T-cell (primary cell): ENCODE measurements around the gene SPINT2. TPM values are rescaled to one million over a fixed set of nuclear protein-coding genes. Genes with fewer than 3 reads are reported as not detected.
A peak's percentile ranks its signal among the peaks of the same experiment; 100 is the strongest.

Experiments used
- ATAC-seq, 4 experiments: fragments of 200-7000 bp in 3 of 4; fragments of 150-1000 bp in 1 of 4; cut with Tn5 transposase; replicated peaks in 1 of 4; 1 replicate in 3 of 4; 2 replicates in 1 of 4; pipeline ENCODE4 v1.10.0; 2021; ENCODE audit warnings: moderate library complexity in 3 of 4, mild to moderate bottlenecking in 2 of 4, moderate number of reproducible peaks in 1 of 4
- CTCF ChIA-PET, 2 donors: fragments of 300-600 bp; sonication (Branson Sonifier 250); formaldehyde crosslinking; loops; one replicate each; lab custom pipeline; 2022; ENCODE audit warnings: antibody characterized with exemption in 2 of 2; lab: Charles Lee
- POLR2A ChIA-PET, 2 donors: fragments of 300-600 bp; sonication (Branson Sonifier 250); formaldehyde crosslinking; loops; one replicate each; lab custom pipeline; 2022; ENCODE audit warnings: antibody characterized with exemption in 2 of 2; lab: Charles Lee
- DNase-seq, 35 experiments: peaks; one replicate each; pipeline versions ENCODE4 v3.0.0 to v3.0.0-alpha.2; 2013 to 2023
- H3K27ac ChIP-seq: one replicate; pipeline ENCODE4 v1.5.1; 2013; ENCODE audit warnings: low read length
- H3K27me3 ChIP-seq, 2 experiments: replicated peaks in 1 of 2; 1 replicate in 1 of 2; 2 replicates in 1 of 2; pipeline versions ENCODE4 v1.6.1 to v1.7.0; 2013; ENCODE audit warnings: low read length in 1 of 2, mixed read lengths in 1 of 2; ENCODE audit not compliant: control insufficient read depth in 2 of 2, insufficient read depth in 2 of 2; ENCODE audit errors: extremely low read depth in 1 of 2
- H3K36me3 ChIP-seq, 2 donors: 1 replicate in 1 of 2; 2 replicates in 1 of 2; pipeline versions ENCODE4 v1.6.1 to v1.7.0; 2013; ENCODE audit warnings: low read length in 1 of 2; ENCODE audit not compliant: control insufficient read depth in 2 of 2, insufficient read depth in 1 of 2; ENCODE audit errors: extremely low read depth in 1 of 2
- H3K4me1 ChIP-seq, 2 experiments: 1 replicate in 1 of 2; 2 replicates in 1 of 2; pipeline versions ENCODE4 v1.6.1 to v1.7.0; 2013; ENCODE audit warnings: low read length in 2 of 2, mixed read lengths in 1 of 2; ENCODE audit not compliant: insufficient read depth in 2 of 2, control insufficient read depth in 1 of 2; ENCODE audit errors: extremely low read depth in 1 of 2
- H3K4me3 ChIP-seq, 2 donors: 1 replicate in 1 of 2; 2 replicates in 1 of 2; pipeline versions ENCODE4 v1.5.1 to v1.7.0; 2013; ENCODE audit warnings: mild to moderate bottlenecking in 2 of 2, low read length in 1 of 2, moderate library complexity in 1 of 2; ENCODE audit not compliant: control insufficient read depth in 1 of 2; ENCODE audit errors: extremely low read depth in 1 of 2
- H3K9me3 ChIP-seq: 2 replicates; pipeline ENCODE4 v1.7.0; 2013
- H3K27ac Mint-ChIP-seq, 2 donors: one replicate each; pipeline ENCODE4 v1.8.0; 2020 to 2021; ENCODE audit warnings: mild to moderate bottlenecking in 2 of 2, mixed read lengths in 2 of 2
- H3K27me3 Mint-ChIP-seq, 2 donors: one replicate each; pipeline ENCODE4 v1.8.0; 2021 to 2022; ENCODE audit warnings: mixed read lengths in 2 of 2
- H3K36me3 Mint-ChIP-seq: one replicate; pipeline ENCODE4 v1.8.0; 2021; ENCODE audit warnings: mixed read lengths
- H3K4me1 Mint-ChIP-seq, 3 donors: one replicate each; pipeline ENCODE4 v1.8.0; 2020 to 2022; ENCODE audit warnings: mixed read lengths in 3 of 3, mild to moderate bottlenecking in 1 of 3
- H3K4me3 Mint-ChIP-seq, 3 donors: one replicate each; pipeline ENCODE4 v1.8.0; 2020 to 2022; ENCODE audit warnings: mild to moderate bottlenecking in 3 of 3, mixed read lengths in 3 of 3, moderate library complexity in 3 of 3
- H3K9me3 Mint-ChIP-seq, 3 donors: one replicate each; pipeline ENCODE4 v1.8.0; 2020 to 2022; ENCODE audit warnings: mixed read lengths in 3 of 3
- WGBS: methylation state at CpG from one replicate; pipeline ENCODE4 v1.1.5; 2013; ENCODE audit warnings: missing lambda C conversion rate; ENCODE audit not compliant: insufficient coverage; 5-methylcytosine and 5-hydroxymethylcytosine counted together
- total RNA-seq, 35 experiments: library from RNA in 6 of 35; stranded (reverse) in 6 of 35; fragments of 120-200 nt in 1 of 35; gene quantifications; one replicate each; pipeline versions ENCODE4 v1.2.1 to v1.2.4 and lab custom pipeline; 2013 to 2026

Gene SPINT2
- total RNA-seq, 5 donors from 2014 or later (not counting 1 experiment from before 2014, with no cell fraction given): 30.3 to 48.5 (median 37.9) TPM

GRCh38 chr19:38319421-38320258 lies 55.3 kb downstream of the SPINT2 start, which contains the start of gene KCNK6:
Gene KCNK6 (plus strand): TSS chr19:38319845. CDS start chr19:38319951, 106 bp downstream.
- no peaks in the 10 kb centered on the region for H3K9me3 Mint-ChIP-seq
- peak within 1 kb of the TSS; percentile 78 to 85 (median 85) for H3K4me3 Mint-ChIP-seq
- peak in 2 of 4 experiments; percentile 7 to 13 for ATAC-seq
- DNase-seq: peak in 22 of 35 experiments; percentile 5 to 55 (median 14)
- Histone ChIP-seq H3K4me1 (peaks cover 9 to 60% of the 10 kb centered on the region in 2 experiments), H3K4me3 (peak within 1 kb of the TSS; percentile 65 to 72), H3K27me3 (no peaks in the 10 kb centered on the region), H3K27ac (peak within 1 kb of the TSS; percentile 53), H3K36me3 (peaks cover 0 to 3% of the 10 kb centered on the region in 2 donors), H3K9me3 (no peaks in the 10 kb centered on the region)
- H3K27me3 Mint-ChIP-seq: no peaks in the 10 kb centered on the region
- WGBS: 2% methylated on average over 48 of the region's 76 CpGs
- H3K27ac Mint-ChIP-seq: peak within 1 kb of the TSS; percentile 71 to 73
- H3K36me3 Mint-ChIP-seq: no peaks in the 10 kb centered on the region
- CTCF ChIA-PET: interaction anchor here in 1 of 2 donors (0.6 kb wide), 1 partner anchor 197 kb away, joined by 3 read pairs; no protein-coding TSS in a partner anchor
- POLR2A ChIA-PET: no interaction called here
- H3K4me1 Mint-ChIP-seq: peaks cover 53 to 59% (median 54%) of the 10 kb centered on the region in 3 donors

- no peak overlapping the region for H3K27ac ChIP-seq
- H3K27me3 ChIP-seq: no peaks in the 10 kb centered on the region
- H3K4me3 ChIP-seq: no peak overlapping the region
- ChIA-PET POLR2A (no interaction called here), CTCF (interaction anchor here in 1 of 2 donors (0.7 kb wide), 2 partner anchors 29 to 86 kb away, joined by 3 to 4 read pairs; no protein-coding TSS in a partner anchor)
- peaks cover 7% of the 10 kb centered on the region for H3K36me3 Mint-ChIP-seq
- WGBS: 100% methylated on average over 3 of the region's 3 CpGs
- peak overlapping the region; percentile 58 to 71 for H3K27ac Mint-ChIP-seq
- peaks cover 48 to 55% (median 54%) of the 10 kb centered on the region in 3 donors for H3K4me1 Mint-ChIP-seq
- peaks cover under 1 to 9% of the 10 kb centered on the region in 2 donors for H3K36me3 ChIP-seq
- ATAC-seq: no peak
- DNase-seq: no peak
- H3K27me3 Mint-ChIP-seq: no peaks in the 10 kb centered on the region
- H3K9me3 ChIP-seq: no peaks in the 10 kb centered on the region
- H3K4me3 Mint-ChIP-seq: peak overlapping the region; percentile 78 to 85 (median 85)
- peaks cover 9 to 50% of the 10 kb centered on the region in 2 experiments for H3K4me1 ChIP-seq
- H3K9me3 Mint-ChIP-seq: no peaks in the 10 kb centered on the region
These were observed 56.6 kb downstream of the SPINT2 start for GRCh38 chr19:38320969-38321339.

GRCh38 chr19:38321646-38322196 lies 57.3 kb downstream of the SPINT2 start:
- CTCF ChIA-PET: interaction anchor here in 1 of 2 donors (0.6 kb wide), 1 partner anchor 422 kb away, joined by 9 read pairs; no protein-coding TSS in a partner anchor
- Histone ChIP-seq H3K27me3 (no peaks in the 10 kb centered on the region), H3K4me3 (no peak overlapping the region), H3K4me1 (peaks cover 3 to 42% of the 10 kb centered on the region in 2 experiments), H3K36me3 (peaks cover 3 to 13% of the 10 kb centered on the region in 2 donors), H3K9me3 (no peaks in the 10 kb centered on the region), H3K27ac (no peak overlapping the region)
- Mint-ChIP-seq H3K27ac (peak overlapping the region; percentile 58 to 70), H3K27me3 (no peaks in the 10 kb centered on the region), H3K9me3 (no peaks in the 10 kb centered on the region), H3K4me1 (peaks cover 43 to 51% (median 48%) of the 10 kb centered on the region in 3 donors), H3K36me3 (peaks cover 8% of the 10 kb centered on the region), H3K4me3 (peak overlapping the region; percentile 29 to 85 (median 66))
- ATAC-seq (no peak), DNase-seq (no peak)
- WGBS: 93% methylated on average over 8 of the region's 11 CpGs
- POLR2A ChIA-PET: interaction anchor here in 1 of 2 donors (0.6 kb wide), 1 partner anchor 78 kb away, joined by 11 read pairs; no protein-coding TSS in a partner anchor

DNA sequence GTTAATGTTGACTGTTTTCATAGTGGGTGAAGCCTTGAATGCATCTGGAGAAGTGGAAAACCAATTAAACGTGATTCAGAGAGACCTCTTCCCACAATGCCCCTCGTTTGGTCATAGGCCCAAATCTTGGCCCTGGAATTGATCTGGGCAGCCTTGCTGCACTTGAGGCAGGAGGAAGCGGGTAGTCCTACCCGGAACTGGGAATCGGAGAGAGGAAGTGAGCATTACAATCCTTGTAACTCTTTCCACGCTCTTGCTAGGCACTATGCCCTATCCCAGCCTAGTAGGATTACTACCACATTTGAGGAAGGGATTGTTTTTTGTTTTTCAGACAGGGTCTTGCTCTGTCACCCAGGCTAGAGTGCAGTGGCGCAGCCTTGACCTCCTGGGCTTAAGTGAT lies 58.9 kb downstream of the SPINT2 start:
- WGBS: 77% methylated on average over 2 of the region's 7 CpGs
- H3K27me3 Mint-ChIP-seq: no peaks in the 10 kb centered on the region
- Histone ChIP-seq H3K4me3 (no peak overlapping the region), H3K9me3 (no peaks in the 10 kb centered on the region), H3K4me1 (peaks cover 0 to 30% of the 10 kb centered on the region in 2 experiments), H3K27ac (no peak overlapping the region), H3K36me3 (peaks cover 3 to 29% of the 10 kb centered on the region in 2 donors), H3K27me3 (no peaks in the 10 kb centered on the region)
- DNase-seq (no peak), ATAC-seq (no peak)
- H3K9me3 Mint-ChIP-seq: no peaks in the 10 kb centered on the region
- CTCF ChIA-PET: no interaction called here
- H3K4me3 Mint-ChIP-seq: no peak overlapping the region
- POLR2A ChIA-PET: no interaction called here
- H3K36me3 Mint-ChIP-seq: peaks cover 21% of the 10 kb centered on the region
- H3K4me1 Mint-ChIP-seq: peaks cover 32 to 41% (median 36%) of the 10 kb centered on the region in 3 donors
- no peak overlapping the region for H3K27ac Mint-ChIP-seq

DNA sequence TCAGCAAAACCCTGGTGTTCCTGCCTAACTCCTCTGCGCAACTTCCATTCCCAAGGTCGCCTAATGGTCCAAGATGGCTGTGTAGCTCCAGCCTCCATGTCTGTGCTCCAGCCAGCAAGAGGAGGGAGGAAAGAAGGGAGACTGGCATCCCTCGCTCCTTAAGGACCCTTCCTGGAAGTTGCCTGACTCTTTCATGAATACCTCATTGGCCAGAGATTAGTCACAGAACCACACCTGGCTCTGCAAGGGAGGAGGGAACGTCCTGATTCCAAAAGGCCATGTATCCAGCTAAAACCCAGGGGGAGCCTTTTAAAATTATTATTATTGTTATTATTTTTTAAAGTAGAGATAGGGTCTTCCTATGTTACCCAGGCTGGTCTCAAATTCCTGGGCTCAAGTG lies 60.1 kb downstream of the SPINT2 start:
- Histone ChIP-seq H3K36me3 (peaks cover 3 to 31% of the 10 kb centered on the region in 2 donors), H3K4me3 (no peak overlapping the region), H3K9me3 (no peaks in the 10 kb centered on the region), H3K27me3 (no peaks in the 10 kb centered on the region), H3K27ac (no peak overlapping the region), H3K4me1 (peaks cover 0 to 20% of the 10 kb centered on the region in 2 experiments)
- Mint-ChIP-seq H3K4me1 (peaks cover 22 to 32% (median 25%) of the 10 kb centered on the region in 3 donors), H3K27me3 (no peaks in the 10 kb centered on the region), H3K9me3 (no peaks in the 10 kb centered on the region), H3K36me3 (peaks cover 23% of the 10 kb centered on the region), H3K27ac (no peak overlapping the region), H3K4me3 (no peak overlapping the region)
- CTCF ChIA-PET: interaction anchor here in 1 of 2 donors (0.6 kb wide), 1 partner anchor 418 kb away, joined by 3 read pairs; the partner anchor contains the start of gene WDR87
- no peak for ATAC-seq
- DNase-seq: no peak
- POLR2A ChIA-PET: no interaction called here
- WGBS: no CpG with 5 or more reads among the region's 4 CpGs

- H3K9me3 ChIP-seq: no peaks in the 10 kb centered on the region
- Mint-ChIP-seq H3K36me3 (peaks cover 27% of the 10 kb centered on the region), H3K9me3 (no peaks in the 10 kb centered on the region), H3K27ac (no peak overlapping the region), H3K4me3 (no peak overlapping the region), H3K4me1 (peaks cover 8 to 19% (median 9%) of the 10 kb centered on the region in 3 donors), H3K27me3 (no peaks in the 10 kb centered on the region)
- H3K4me1 ChIP-seq: peaks cover 0 to 1% of the 10 kb centered on the region in 2 experiments
- H3K27me3 ChIP-seq: no peaks in the 10 kb centered on the region
- ATAC-seq (no peak), DNase-seq (no peak)
- H3K27ac ChIP-seq: no peak overlapping the region
- 96% methylated on average over 16 of the region's 22 CpGs for WGBS
- CTCF ChIA-PET: no interaction called here
- peaks cover 3 to 31% of the 10 kb centered on the region in 2 donors for H3K36me3 ChIP-seq
- H3K4me3 ChIP-seq: no peak overlapping the region
- POLR2A ChIA-PET: no interaction called here
These were observed 62.2 kb downstream of the SPINT2 start for GRCh38 chr19:38326591-38326990.
